GM19238 (cell line): Measurements from ENCODE around the gene SDC3.
"Not testable (repeated sequence)": the region's sequence is repeated elsewhere in the genome, so short reads cannot be mapped to it uniquely, and the experiment has no call there.

ENCODE experiments used
- DNase-seq: peaks from one replicate; pipeline ENCODE4 v3.0.0; 2011; ENCODE audit warnings: low spot score; ENCODE audit not compliant: insufficient read length

Gene SDC3

GRCh38 chr1:30908696-30909364, at the start of gene SDC3:
SDC3 (minus strand) TSS chr1:30908758; CDS start chr1:30908586, 172 bp downstream.
- no peak for DNase-seq

- no peak for DNase-seq
Observed at GRCh38 chr1:30957560-30958222, 49.1 kb upstream of the SDC3 start.

GRCh38 chr1:30955448-30956015, 47.0 kb upstream of the SDC3 start:
- no peak for DNase-seq

- DNase-seq = no peak
Observed at GRCh38 chr1:30953685-30954084, 45.1 kb upstream of the SDC3 start.

GRCh38 chr1:30952098-30952497, 43.5 kb upstream of the SDC3 start:
- DNase-seq = no peak

GRCh38 chr1:30950700-30951099, 42.1 kb upstream of the SDC3 start:
- DNase-seq = no peak

- no peak for DNase-seq
Observed at GRCh38 chr1:30950053-30950452, 41.5 kb upstream of the SDC3 start.

GRCh38 chr1:30949487-30949838, 40.9 kb upstream of the SDC3 start:
- not testable (repeated sequence) for DNase-seq

- DNase-seq = not testable (repeated sequence)
Observed at GRCh38 chr1:30948813-30949486, 40.4 kb upstream of the SDC3 start.

- DNase-seq = no peak
Observed at GRCh38 chr1:30948278-30948677, 39.7 kb upstream of the SDC3 start.

- DNase-seq = no peak
Observed at GRCh38 chr1:30947212-30947611, 38.7 kb upstream of the SDC3 start.

- no peak for DNase-seq
Observed at GRCh38 chr1:30942326-30942963, 33.9 kb upstream of the SDC3 start.

GRCh38 chr1:30940541-30940940, 32.0 kb upstream of the SDC3 start:
- no peak for DNase-seq

GRCh38 chr1:30936541-30937171, 28.1 kb upstream of the SDC3 start:
- no peak for DNase-seq

- not testable (repeated sequence) for DNase-seq
Observed at GRCh38 chr1:30935758-30936157, 27.2 kb upstream of the SDC3 start.

- no peak for DNase-seq
Observed at GRCh38 chr1:30934613-30935012, 26.1 kb upstream of the SDC3 start.

- no peak for DNase-seq
Observed at GRCh38 chr1:30933874-30934252, 25.3 kb upstream of the SDC3 start.

- DNase-seq = no peak
Observed at GRCh38 chr1:30930631-30931173, 22.1 kb upstream of the SDC3 start.

GRCh38 chr1:30929944-30930525, 21.5 kb upstream of the SDC3 start:
- DNase-seq = no peak

- DNase-seq = no peak
Observed at GRCh38 chr1:30929135-30929889, 20.8 kb upstream of the SDC3 start.
